ENCODE results near the gene POLR1D.

The POLR1D gene

GRCh38 chr13:27621366-27622101, at the start of gene POLR1D:
POLR1D (plus strand) TSS chr13:27621892; CDS start chr13:27621984, 92 bp downstream.
- peak; percentile 74 for DNase-seq (ENCODE audit: low read depth)

GRCh38 chr13:27572234-27572901, 49.3 kb upstream of the POLR1D start:
- DNase-seq (ENCODE audit: low read depth), result no peak

GRCh38 chr13:27573265-27573664, 48.4 kb upstream of the POLR1D start:
- DNase-seq (ENCODE audit: low read depth), result peak; percentile 58

- DNase-seq (ENCODE audit: low read depth), result peak; percentile 37
Measured at GRCh38 chr13:27574661-27575060, 47.0 kb upstream of the POLR1D start.

- peak; percentile 39 for DNase-seq (ENCODE audit: low read depth)
Measured at GRCh38 chr13:27578121-27579030, 43.3 kb upstream of the POLR1D start.

- DNase-seq (ENCODE audit: low read depth), result no peak
Measured at GRCh38 chr13:27583645-27584044, 38.0 kb upstream of the POLR1D start.

GRCh38 chr13:27587095-27587746, 34.5 kb upstream of the POLR1D start:
- DNase-seq (ENCODE audit: low read depth), result no peak

- no peak for DNase-seq (ENCODE audit: low read depth)
Measured at GRCh38 chr13:27588405-27588804, 33.3 kb upstream of the POLR1D start.

- DNase-seq (ENCODE audit: low read depth), result no peak
Measured at GRCh38 chr13:27592865-27593264, 28.8 kb upstream of the POLR1D start.

GRCh38 chr13:27593267-27593666, 28.4 kb upstream of the POLR1D start:
- no peak for DNase-seq (ENCODE audit: low read depth)

- no peak for DNase-seq (ENCODE audit: low read depth)
Measured at GRCh38 chr13:27595055-27595811, 26.5 kb upstream of the POLR1D start.

- DNase-seq (ENCODE audit: low read depth), result no peak
Measured at GRCh38 chr13:27599096-27599495, 22.6 kb upstream of the POLR1D start.

GRCh38 chr13:27599845-27600553, 21.7 kb upstream of the POLR1D start:
- peak; percentile 91 for DNase-seq (ENCODE audit: low read depth)

- no peak for DNase-seq (ENCODE audit: low read depth)
Measured at GRCh38 chr13:27600711-27601110, 21.0 kb upstream of the POLR1D start.

GRCh38 chr13:27601208-27601607, 20.5 kb upstream of the POLR1D start:
- no peak for DNase-seq (ENCODE audit: low read depth)

GRCh38 chr13:27601803-27602202, 19.9 kb upstream of the POLR1D start:
- no peak for DNase-seq (ENCODE audit: low read depth)

GRCh38 chr13:27605099-27605498, 16.6 kb upstream of the POLR1D start:
- no peak for DNase-seq (ENCODE audit: low read depth)

- peak; percentile 43 for DNase-seq (ENCODE audit: low read depth)
Measured at GRCh38 chr13:27605610-27606200, 16.0 kb upstream of the POLR1D start.

GRCh38 chr13:27607125-27607524, 14.6 kb upstream of the POLR1D start:
- DNase-seq (ENCODE audit: low read depth), result peak; percentile 79

GRCh38 chr13:27613628-27614027, 8.1 kb upstream of the POLR1D start:
- DNase-seq (ENCODE audit: low read depth), result no peak

All from amniotic epithelial cell (primary cell).